Mesenchymal stem cell (in vitro differentiated cells and primary cell): ENCODE data around the gene KCNQ2.

Experiments
- DNase-seq: peaks from one replicate; pipeline ENCODE4 v3.0.0-alpha.2; 2013
- H2AFZ ChIP-seq: one replicate; pipeline ENCODE4 v1.6.1; 2013; ENCODE audit warnings: low read depth, mild to moderate bottlenecking, control low read depth, inconsistent platforms, low read length, moderate library complexity
- H2AK5ac ChIP-seq: 2 replicates; pipeline ENCODE4 v1.6.1; 2013; ENCODE audit warnings: low read length, moderate library complexity, mild to moderate bottlenecking, inconsistent platforms; ENCODE audit not compliant: severe bottlenecking
- H2BK120ac ChIP-seq: one replicate; pipeline ENCODE4 v1.6.1; 2013; ENCODE audit warnings: low read depth, mild to moderate bottlenecking, inconsistent platforms, low read length, moderate library complexity
- H2BK12ac ChIP-seq, 2 experiments: one replicate each; pipeline ENCODE4 v1.6.1; 2013; ENCODE audit warnings: inconsistent platforms in 2 of 2, low read length in 2 of 2, mild to moderate bottlenecking in 2 of 2, moderate library complexity in 2 of 2, control low read depth in 1 of 2
- H2BK15ac ChIP-seq: one replicate; pipeline ENCODE4 v1.6.1; 2013; ENCODE audit warnings: mild to moderate bottlenecking, low read depth, inconsistent platforms; ENCODE audit not compliant: poor library complexity, severe bottlenecking
- H2BK5ac ChIP-seq: 2 replicates; pipeline ENCODE4 v1.6.1; 2013; ENCODE audit warnings: low read depth, mild to moderate bottlenecking, low read length, control low read depth, inconsistent platforms; ENCODE audit not compliant: poor library complexity, severe bottlenecking
- H3K14ac ChIP-seq, 2 experiments: one replicate each; pipeline ENCODE4 v1.6.1; 2013; ENCODE audit warnings: inconsistent platforms in 2 of 2, low read length in 2 of 2, control low read depth in 1 of 2, mild to moderate bottlenecking in 1 of 2, moderate library complexity in 1 of 2
- H3K18ac ChIP-seq, 2 experiments: one replicate each; pipeline ENCODE4 v1.6.1; 2013; ENCODE audit warnings: inconsistent platforms in 2 of 2, low read length in 2 of 2, control low read depth in 1 of 2, low read depth in 1 of 2, mild to moderate bottlenecking in 1 of 2
- H3K23ac ChIP-seq, 2 experiments: one replicate each; pipeline ENCODE4 v1.6.1; 2013; ENCODE audit warnings: inconsistent platforms in 2 of 2, low read length in 2 of 2, mild to moderate bottlenecking in 2 of 2, moderate library complexity in 2 of 2, control low read depth in 1 of 2
- H3K27ac ChIP-seq: 2 replicates; pipeline ENCODE4 v1.5.1; 2013; ENCODE audit warnings: mild to moderate bottlenecking, moderate library complexity, low read length, control low read depth, inconsistent platforms; ENCODE audit not compliant: poor library complexity, severe bottlenecking
- H3K27me3 ChIP-seq, 2 experiments: 2 replicates each; pipeline versions ENCODE4 v1.6.1 to v1.7.0; 2013; ENCODE audit warnings: low read length in 2 of 2, mild to moderate bottlenecking in 2 of 2, moderate library complexity in 2 of 2, control low read depth in 1 of 2, inconsistent platforms in 1 of 2; ENCODE audit not compliant: control insufficient read depth in 1 of 2, insufficient read depth in 1 of 2
- H3K36me3 ChIP-seq, 2 experiments: 2 replicates each; pipeline versions ENCODE4 v1.6.1 to v1.7.0; 2013; ENCODE audit warnings: low read length in 2 of 2, control low read depth in 1 of 2, inconsistent platforms in 1 of 2, low read depth in 1 of 2, mild to moderate bottlenecking in 1 of 2; ENCODE audit not compliant: insufficient read depth in 2 of 2, control insufficient read depth in 1 of 2
- H3K4ac ChIP-seq, 2 experiments: one replicate each; pipeline ENCODE4 v1.6.1; 2013; ENCODE audit warnings: inconsistent platforms in 2 of 2, low read length in 2 of 2, mild to moderate bottlenecking in 2 of 2, moderate library complexity in 2 of 2, control low read depth in 1 of 2, low read depth in 1 of 2
- H3K4me1 ChIP-seq: 2 replicates; pipeline ENCODE4 v1.6.1; 2013; ENCODE audit warnings: low read depth, low read length, control low read depth; ENCODE audit not compliant: control insufficient read depth, insufficient read depth
- H3K4me2 ChIP-seq: 2 replicates; pipeline ENCODE4 v1.6.1; 2013; ENCODE audit warnings: low read length, mild to moderate bottlenecking, inconsistent platforms; ENCODE audit not compliant: poor library complexity, severe bottlenecking
- H3K4me3 ChIP-seq, 2 experiments: 2 replicates each; pipeline versions ENCODE4 v1.5.1 to v1.7.0; 2013; ENCODE audit warnings: low read length in 2 of 2, mild to moderate bottlenecking in 2 of 2, control low read depth in 1 of 2, low read depth in 1 of 2; ENCODE audit not compliant: insufficient read depth in 1 of 2
- H3K79me1 ChIP-seq: replicated peaks from 2 replicates; pipeline ENCODE4 v1.6.1; 2013; ENCODE audit warnings: mild to moderate bottlenecking, control low read depth, low read length, inconsistent platforms; ENCODE audit not compliant: poor library complexity, severe bottlenecking
- H3K9ac ChIP-seq: 2 replicates; pipeline ENCODE4 v1.7.0; 2013; ENCODE audit warnings: mild to moderate bottlenecking, low read length, moderate library complexity
- H3K9me3 ChIP-seq: 2 replicates; pipeline ENCODE4 v1.7.0; 2013; ENCODE audit warnings: mild to moderate bottlenecking, low read length; ENCODE audit not compliant: control insufficient read depth
- H4K8ac ChIP-seq: one replicate; pipeline ENCODE4 v1.6.1; 2013; ENCODE audit warnings: inconsistent platforms, mild to moderate bottlenecking, low read length, moderate library complexity
- H4K91ac ChIP-seq: one replicate; pipeline ENCODE4 v1.6.1; 2013; ENCODE audit warnings: mild to moderate bottlenecking, low read length, inconsistent platforms
- WGBS: methylation state at CpG from one replicate; pipeline ENCODE4 v1.1.7; 2013; ENCODE audit warnings: mixed read lengths; 5-methylcytosine and 5-hydroxymethylcytosine counted together

KCNQ2 gene

GRCh38 chr20:63415647-63416391, 56.6 kb downstream of the KCNQ2 start:
- no peak overlapping the region for H4K8ac ChIP-seq
- H3K9ac ChIP-seq, result no peak overlapping the region
- H3K9me3 ChIP-seq, result no peaks in the 10 kb centered on the region
- no peak for DNase-seq
- no peak overlapping the region for H2BK12ac ChIP-seq
- H3K36me3 ChIP-seq, result no peaks in the 10 kb centered on the region
- WGBS, result 86% methylated on average over 32 of the region's 32 CpGs
- H3K14ac ChIP-seq, result no peak overlapping the region
- peaks cover 6 to 82% of the 10 kb centered on the region in 2 experiments for H3K27me3 ChIP-seq
- H2AK5ac ChIP-seq, result no peak overlapping the region
- no peak overlapping the region for H3K18ac ChIP-seq
- H4K91ac ChIP-seq, result no peak overlapping the region
- H2AFZ ChIP-seq, result no peak overlapping the region
- no peak overlapping the region for H2BK5ac ChIP-seq
- H3K4ac ChIP-seq, result no peak overlapping the region
- H3K4me3 ChIP-seq, result no peak overlapping the region
- peaks cover 3% of the 10 kb centered on the region for H3K4me1 ChIP-seq
- H2BK15ac ChIP-seq, result no peak overlapping the region
- H3K27ac ChIP-seq, result no peak overlapping the region
- no peak overlapping the region for H3K4me2 ChIP-seq
- H3K23ac ChIP-seq, result no peak overlapping the region
- no peaks in the 10 kb centered on the region for H3K79me1 ChIP-seq
- H2BK120ac ChIP-seq, result no peak overlapping the region

GRCh38 chr20:63414720-63415430, 57.6 kb downstream of the KCNQ2 start:
- H2BK12ac ChIP-seq, result no peak overlapping the region
- H3K36me3 ChIP-seq, result no peaks in the 10 kb centered on the region
- H2BK15ac ChIP-seq, result no peak overlapping the region
- H2AK5ac ChIP-seq, result no peak overlapping the region
- no peak overlapping the region for H3K4ac ChIP-seq
- H3K27ac ChIP-seq, result no peak overlapping the region
- WGBS, result 91% methylated on average over 30 of the region's 45 CpGs
- peaks cover 3% of the 10 kb centered on the region for H3K4me1 ChIP-seq
- no peaks in the 10 kb centered on the region for H3K79me1 ChIP-seq
- H4K8ac ChIP-seq, result no peak overlapping the region
- H4K91ac ChIP-seq, result no peak overlapping the region
- H3K18ac ChIP-seq, result no peak overlapping the region
- H2BK120ac ChIP-seq, result no peak overlapping the region
- H3K9me3 ChIP-seq, result no peaks in the 10 kb centered on the region
- no peak overlapping the region for H3K23ac ChIP-seq
- H3K14ac ChIP-seq, result no peak overlapping the region
- H3K9ac ChIP-seq, result no peak overlapping the region
- H2BK5ac ChIP-seq, result no peak overlapping the region
- no peak overlapping the region for H3K4me2 ChIP-seq
- DNase-seq, result no peak
- H2AFZ ChIP-seq, result no peak overlapping the region
- H3K27me3 ChIP-seq, result peaks cover 6 to 83% of the 10 kb centered on the region in 2 experiments
- H3K4me3 ChIP-seq, result no peak overlapping the region

DNA sequence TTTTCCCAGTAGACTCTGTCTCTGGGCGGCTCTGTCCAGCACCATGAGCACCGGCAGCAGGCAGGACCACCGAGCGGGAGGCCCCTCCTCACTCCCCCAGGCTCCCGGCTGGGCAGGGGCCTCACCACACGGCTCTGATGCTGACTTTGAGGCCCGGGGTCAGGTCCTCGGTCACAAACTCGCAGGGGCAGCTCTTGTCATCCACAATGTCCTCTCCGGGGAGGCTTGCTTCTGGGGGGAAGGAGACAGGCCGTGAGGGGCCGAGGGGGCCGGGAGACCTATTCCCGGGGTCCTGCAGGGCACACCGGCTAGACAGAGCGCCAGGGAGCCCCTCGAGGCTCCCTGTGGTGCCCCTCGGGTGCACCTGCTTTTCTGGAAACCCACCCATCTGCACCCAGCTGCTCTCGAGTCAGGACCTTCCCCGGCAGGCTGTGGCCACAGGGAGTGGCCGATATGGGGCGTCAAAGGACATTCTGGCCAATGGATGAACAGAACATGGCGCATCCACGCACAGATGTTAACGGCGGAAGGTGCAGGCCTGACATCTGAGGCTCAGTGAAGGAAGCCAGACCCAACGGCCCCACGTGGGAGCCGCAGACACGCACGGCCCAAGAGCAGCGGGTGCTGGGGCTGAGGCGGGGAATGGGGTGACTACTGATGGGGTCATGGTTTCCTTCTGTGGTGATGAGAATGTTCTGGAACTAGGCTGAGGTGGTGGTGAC, 58.3 kb downstream of the KCNQ2 start:
- H3K79me1 ChIP-seq, result no peaks in the 10 kb centered on the region
- peaks cover 6 to 77% of the 10 kb centered on the region in 2 experiments for H3K27me3 ChIP-seq
- WGBS, result 85% methylated on average over 32 of the region's 33 CpGs
- no peak overlapping the region for H2AFZ ChIP-seq
- no peak overlapping the region for H2AK5ac ChIP-seq
- H3K9me3 ChIP-seq, result no peaks in the 10 kb centered on the region
- no peak overlapping the region for H3K27ac ChIP-seq
- no peak overlapping the region for H2BK120ac ChIP-seq
- no peak overlapping the region for H3K4me2 ChIP-seq
- H3K4me3 ChIP-seq, result no peak overlapping the region
- H2BK12ac ChIP-seq, result no peak overlapping the region
- no peak overlapping the region for H2BK5ac ChIP-seq
- H3K4ac ChIP-seq, result no peak overlapping the region
- no peak overlapping the region for H3K14ac ChIP-seq
- H3K4me1 ChIP-seq, result peaks cover 3% of the 10 kb centered on the region
- H4K8ac ChIP-seq, result no peak overlapping the region
- no peak overlapping the region for H4K91ac ChIP-seq
- no peak overlapping the region for H2BK15ac ChIP-seq
- H3K9ac ChIP-seq, result no peak overlapping the region
- no peak overlapping the region for H3K23ac ChIP-seq
- no peak for DNase-seq
- no peaks in the 10 kb centered on the region for H3K36me3 ChIP-seq
- no peak overlapping the region for H3K18ac ChIP-seq

DNA sequence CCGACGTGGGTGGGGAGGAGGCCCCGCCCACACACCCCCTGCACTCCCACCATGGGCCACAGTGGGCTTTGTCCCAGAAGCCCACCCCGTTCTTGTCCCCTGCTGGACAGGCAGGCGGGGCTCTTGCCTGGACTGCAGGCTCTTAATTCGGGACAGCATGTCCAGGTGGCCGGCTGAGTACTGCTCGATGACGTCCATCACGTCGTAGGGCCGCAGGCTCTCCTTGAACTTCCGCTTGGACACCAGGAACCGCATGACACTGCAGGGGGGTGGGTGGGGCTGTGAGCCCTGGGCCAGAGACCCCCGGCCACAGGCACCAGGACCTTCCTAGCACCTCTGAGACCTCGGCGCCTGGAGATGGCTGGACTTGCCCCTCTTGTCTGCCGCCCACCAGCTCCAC, 59.1 kb downstream of the KCNQ2 start:
- WGBS, result 83% methylated on average over 18 of the region's 18 CpGs
- no peak overlapping the region for H3K4me3 ChIP-seq
- no peak overlapping the region for H3K27ac ChIP-seq
- no peaks in the 10 kb centered on the region for H3K9me3 ChIP-seq
- no peak overlapping the region for H3K14ac ChIP-seq
- H2BK5ac ChIP-seq, result no peak overlapping the region
- H4K91ac ChIP-seq, result no peak overlapping the region
- DNase-seq, result no peak
- H3K4me1 ChIP-seq, result peaks cover 3% of the 10 kb centered on the region
- no peak overlapping the region for H2BK120ac ChIP-seq
- no peak overlapping the region for H4K8ac ChIP-seq
- H3K9ac ChIP-seq, result no peak overlapping the region
- no peak overlapping the region for H3K18ac ChIP-seq
- H3K4me2 ChIP-seq, result no peak overlapping the region
- H2AK5ac ChIP-seq, result no peak overlapping the region
- no peak overlapping the region for H2BK15ac ChIP-seq
- H3K4ac ChIP-seq, result no peak overlapping the region
- no peak overlapping the region for H2AFZ ChIP-seq
- H3K79me1 ChIP-seq, result no peaks in the 10 kb centered on the region
- no peak overlapping the region for H2BK12ac ChIP-seq
- H3K36me3 ChIP-seq, result no peaks in the 10 kb centered on the region
- H3K23ac ChIP-seq, result no peak overlapping the region
- peaks cover 6 to 72% of the 10 kb centered on the region in 2 experiments for H3K27me3 ChIP-seq
